ENCODE measurements around the gene NFYB.
"Not testable (repeated sequence)": the region's sequence is repeated elsewhere in the genome, so short reads cannot be mapped to it uniquely, and the experiment has no call there.

- not testable (repeated sequence) for TF ChIP-seq CTCF, POLR2A (IDR thresholded peaks at IDR 0.05)
These were observed 23.0 kb downstream of the NFYB start for GRCh38 chr12:104114834-104115586.
